Measurements from ENCODE around the gene GPC6.

The GPC6 gene

GRCh38 chr13:93249364-93250306, 23.0 kb downstream of the GPC6 start:
- DNase-seq (ENCODE audit: low read depth): no peak
- no peak for TF ChIP-seq MYC (IDR thresholded peaks at IDR 0.05; ENCODE audit: low read depth, low read length)
- no peak for TF ChIP-seq CTCF (IDR thresholded peaks at IDR 0.05; ENCODE audit: low read depth, low read length)
- TF ChIP-seq MAX (IDR thresholded peaks at IDR 0.05; ENCODE audit: low read depth, low read length): no peak
- TF ChIP-seq POLR2A (IDR thresholded peaks at IDR 0.05; ENCODE audit: extremely low read depth, insufficient read length): no peak
- H3K4me3 ChIP-seq (ENCODE audit: low read depth, low read length): no peak overlapping the region

GRCh38 chr13:93254775-93255174, 28.2 kb downstream of the GPC6 start:
- no peak overlapping the region for H3K4me3 ChIP-seq (ENCODE audit: low read depth, low read length)
- no peak for DNase-seq (ENCODE audit: low read depth)
- TF ChIP-seq CTCF (IDR thresholded peaks at IDR 0.05; ENCODE audit: low read depth, low read length) (no peak), POLR2A (IDR thresholded peaks at IDR 0.05; ENCODE audit: extremely low read depth, insufficient read length) (no peak), MYC (IDR thresholded peaks at IDR 0.05; ENCODE audit: low read depth, low read length) (no peak), MAX (IDR thresholded peaks at IDR 0.05; ENCODE audit: low read depth, low read length) (no peak)

- H3K4me3 ChIP-seq (ENCODE audit: low read depth, low read length): no peak overlapping the region
- no peak for TF ChIP-seq MYC (IDR thresholded peaks at IDR 0.05; ENCODE audit: low read depth, low read length)
- no peak for TF ChIP-seq POLR2A (IDR thresholded peaks at IDR 0.05; ENCODE audit: extremely low read depth, insufficient read length)
- TF ChIP-seq MAX (IDR thresholded peaks at IDR 0.05; ENCODE audit: low read depth, low read length): no peak
- TF ChIP-seq CTCF (IDR thresholded peaks at IDR 0.05; ENCODE audit: low read depth, low read length): no peak
- DNase-seq (ENCODE audit: low read depth): no peak
Measured at GRCh38 chr13:93256998-93257397, 30.4 kb downstream of the GPC6 start.

- H3K4me3 ChIP-seq (ENCODE audit: low read depth, low read length): no peak overlapping the region
- DNase-seq (ENCODE audit: low read depth): no peak
- TF ChIP-seq MAX (IDR thresholded peaks at IDR 0.05; ENCODE audit: low read depth, low read length) (no peak), CTCF (IDR thresholded peaks at IDR 0.05; ENCODE audit: low read depth, low read length) (no peak), POLR2A (IDR thresholded peaks at IDR 0.05; ENCODE audit: extremely low read depth, insufficient read length) (no peak), MYC (IDR thresholded peaks at IDR 0.05; ENCODE audit: low read depth, low read length) (no peak)
Measured at GRCh38 chr13:93259527-93260080, 33.0 kb downstream of the GPC6 start.

GRCh38 chr13:93260591-93260990, 34.0 kb downstream of the GPC6 start:
- TF ChIP-seq MAX (IDR thresholded peaks at IDR 0.05; ENCODE audit: low read depth, low read length) (no peak), POLR2A (IDR thresholded peaks at IDR 0.05; ENCODE audit: extremely low read depth, insufficient read length) (no peak)
- DNase-seq (ENCODE audit: low read depth): no peak
- no peak overlapping the region for H3K4me3 ChIP-seq (ENCODE audit: low read depth, low read length)

All from NB4 (cell line).